ENCODE measurements around the gene CLEC19A. TPM values are rescaled to one million over a fixed set of nuclear protein-coding genes. Genes with fewer than 3 reads are reported as not detected.

Gene CLEC19A
- polyA plus RNA-seq, 1 experiment, result not detected

GRCh38 chr16:19283637-19284036, 1.9 kb upstream of the CLEC19A start:
- CTCF ChIA-PET, result no interaction called here
- no peaks in the 10 kb centered on the region for H3K27me3 ChIP-seq (ENCODE audit: control insufficient read depth, insufficient read depth, low read length)
- no peak for TF ChIP-seq CTCF (IDR thresholded peaks at IDR 0.05; ENCODE audit: insufficient read depth, low read depth, low read length)
- no peak for DNase-seq (ENCODE audit: low read depth)
- H3K36me3 ChIP-seq (ENCODE audit: control insufficient read depth, insufficient read depth, low read length), result no peaks in the 10 kb centered on the region
- H3K4me3 ChIP-seq (ENCODE audit: low read depth, low read length), result no peak overlapping the region
- POLR2A ChIA-PET, result no interaction called here

GRCh38 chr16:19284207-19284606, 1.3 kb upstream of the CLEC19A start:
- Histone ChIP-seq H3K27me3 (ENCODE audit: control insufficient read depth, insufficient read depth, low read length) (no peaks in the 10 kb centered on the region), H3K4me3 (ENCODE audit: low read depth, low read length) (no peak overlapping the region), H3K36me3 (ENCODE audit: control insufficient read depth, insufficient read depth, low read length) (no peaks in the 10 kb centered on the region)
- POLR2A ChIA-PET, result no interaction called here
- CTCF ChIA-PET, result no interaction called here
- DNase-seq (ENCODE audit: low read depth), result no peak
- no peak for TF ChIP-seq CTCF (IDR thresholded peaks at IDR 0.05; ENCODE audit: insufficient read depth, low read depth, low read length)

- no peak overlapping the region for H3K4me3 ChIP-seq (ENCODE audit: low read depth, low read length)
- no peak for DNase-seq (ENCODE audit: low read depth)
- POLR2A ChIA-PET, result no interaction called here
- H3K27me3 ChIP-seq (ENCODE audit: control insufficient read depth, insufficient read depth, low read length), result no peaks in the 10 kb centered on the region
- no peak for TF ChIP-seq CTCF (IDR thresholded peaks at IDR 0.05; ENCODE audit: insufficient read depth, low read depth, low read length)
- H3K36me3 ChIP-seq (ENCODE audit: control insufficient read depth, insufficient read depth, low read length), result no peaks in the 10 kb centered on the region
- CTCF ChIA-PET, result no interaction called here
These were observed 1.3 kb downstream of the CLEC19A start for GRCh38 chr16:19286827-19287226.

GRCh38 chr16:19287241-19287640, 1.7 kb downstream of the CLEC19A start:
- CTCF ChIA-PET, result no interaction called here
- Histone ChIP-seq H3K36me3 (ENCODE audit: control insufficient read depth, insufficient read depth, low read length) (no peaks in the 10 kb centered on the region), H3K4me3 (ENCODE audit: low read depth, low read length) (no peak overlapping the region), H3K27me3 (ENCODE audit: control insufficient read depth, insufficient read depth, low read length) (no peaks in the 10 kb centered on the region)
- no peak for DNase-seq (ENCODE audit: low read depth)
- POLR2A ChIA-PET, result no interaction called here
- TF ChIP-seq CTCF (IDR thresholded peaks at IDR 0.05; ENCODE audit: insufficient read depth, low read depth, low read length), result no peak

- Histone ChIP-seq H3K4me3 (ENCODE audit: low read depth, low read length) (no peak overlapping the region), H3K36me3 (ENCODE audit: control insufficient read depth, insufficient read depth, low read length) (no peaks in the 10 kb centered on the region), H3K27me3 (ENCODE audit: control insufficient read depth, insufficient read depth, low read length) (no peaks in the 10 kb centered on the region)
- POLR2A ChIA-PET, result no interaction called here
- DNase-seq (ENCODE audit: low read depth), result no peak
- TF ChIP-seq CTCF (IDR thresholded peaks at IDR 0.05; ENCODE audit: insufficient read depth, low read depth, low read length), result no peak
- CTCF ChIA-PET, result no interaction called here
These were observed 3.6 kb downstream of the CLEC19A start for GRCh38 chr16:19288872-19289799.
